22Rv1 (cell line): Measurements from ENCODE around the gene ARID1B.

Source experiments
- H3K27ac ChIP-seq: fragments of 450-650 bp; 2 replicates; pipeline ENCODE4 v1.5.1; 2017
- ZFX ChIP-seq: fragments of 450-650 bp; IDR thresholded peaks from 2 replicates; pipeline ENCODE4 v1.6.1; 2017; ENCODE audit warnings: antibody characterized with exemption, borderline replicate concordance
- TF ChIP-seq, protein P1 (sequence below): fragments of 450-650 bp; IDR thresholded peaks from 2 replicates; pipeline ENCODE4 v1.5.1; 2017; ENCODE audit warnings: mild to moderate bottlenecking

Gene ARID1B

DNA sequence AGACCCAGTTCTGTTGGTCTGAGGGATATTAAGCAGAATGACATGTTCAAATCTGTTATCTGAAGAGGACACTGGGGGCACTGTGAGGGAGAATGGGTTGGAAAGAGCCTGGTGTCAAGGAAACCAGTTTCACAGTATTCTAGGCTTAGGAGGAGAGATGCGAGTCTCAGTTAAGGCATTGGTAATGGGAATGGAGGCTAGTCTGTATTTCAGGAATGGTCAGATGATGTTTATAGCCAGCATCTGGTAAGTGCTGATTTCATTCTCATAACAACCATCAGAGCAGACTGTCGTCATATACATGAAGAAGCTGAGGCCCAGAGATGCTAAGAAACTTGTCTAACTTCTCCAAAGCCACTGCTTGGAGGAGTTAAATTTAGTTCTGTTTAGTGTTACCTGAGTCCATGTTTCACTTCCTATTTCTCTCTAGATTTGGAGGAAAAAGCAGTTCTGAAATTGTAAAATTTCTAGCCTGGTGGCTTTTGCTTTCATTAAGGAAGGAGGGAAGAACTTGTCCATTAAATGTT, 242.0 kb downstream of the ARID1B start:
- TF ChIP-seq ZFX = no peak
- TF ChIP-seq, protein P1, sequence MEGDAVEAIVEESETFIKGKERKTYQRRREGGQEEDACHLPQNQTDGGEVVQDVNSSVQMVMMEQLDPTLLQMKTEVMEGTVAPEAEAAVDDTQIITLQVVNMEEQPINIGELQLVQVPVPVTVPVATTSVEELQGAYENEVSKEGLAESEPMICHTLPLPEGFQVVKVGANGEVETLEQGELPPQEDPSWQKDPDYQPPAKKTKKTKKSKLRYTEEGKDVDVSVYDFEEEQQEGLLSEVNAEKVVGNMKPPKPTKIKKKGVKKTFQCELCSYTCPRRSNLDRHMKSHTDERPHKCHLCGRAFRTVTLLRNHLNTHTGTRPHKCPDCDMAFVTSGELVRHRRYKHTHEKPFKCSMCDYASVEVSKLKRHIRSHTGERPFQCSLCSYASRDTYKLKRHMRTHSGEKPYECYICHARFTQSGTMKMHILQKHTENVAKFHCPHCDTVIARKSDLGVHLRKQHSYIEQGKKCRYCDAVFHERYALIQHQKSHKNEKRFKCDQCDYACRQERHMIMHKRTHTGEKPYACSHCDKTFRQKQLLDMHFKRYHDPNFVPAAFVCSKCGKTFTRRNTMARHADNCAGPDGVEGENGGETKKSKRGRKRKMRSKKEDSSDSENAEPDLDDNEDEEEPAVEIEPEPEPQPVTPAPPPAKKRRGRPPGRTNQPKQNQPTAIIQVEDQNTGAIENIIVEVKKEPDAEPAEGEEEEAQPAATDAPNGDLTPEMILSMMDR = no peak
- no peak overlapping the region for H3K27ac ChIP-seq

DNA sequence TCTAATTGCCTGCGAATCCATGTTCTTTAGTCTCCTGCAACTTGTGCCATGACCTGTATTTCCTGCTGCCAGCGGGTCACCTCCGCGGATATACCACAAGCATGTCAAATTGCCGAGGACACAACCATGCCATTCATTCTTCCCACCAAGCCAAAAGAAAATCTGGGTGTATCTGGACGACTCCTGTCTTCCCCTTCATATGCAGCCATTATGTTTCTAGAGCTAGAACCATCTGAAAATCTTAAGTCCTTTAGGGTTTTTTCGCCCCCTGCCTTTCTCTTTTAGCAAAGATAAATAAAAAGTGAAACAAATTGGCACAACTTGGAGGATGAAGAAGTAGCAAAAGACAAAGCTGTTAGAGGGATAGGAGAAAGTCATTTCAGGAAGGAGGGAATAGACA, 242.6 kb downstream of the ARID1B start:
- no peak overlapping the region for H3K27ac ChIP-seq
- TF ChIP-seq, protein P1 = no peak
- TF ChIP-seq ZFX = no peak

DNA sequence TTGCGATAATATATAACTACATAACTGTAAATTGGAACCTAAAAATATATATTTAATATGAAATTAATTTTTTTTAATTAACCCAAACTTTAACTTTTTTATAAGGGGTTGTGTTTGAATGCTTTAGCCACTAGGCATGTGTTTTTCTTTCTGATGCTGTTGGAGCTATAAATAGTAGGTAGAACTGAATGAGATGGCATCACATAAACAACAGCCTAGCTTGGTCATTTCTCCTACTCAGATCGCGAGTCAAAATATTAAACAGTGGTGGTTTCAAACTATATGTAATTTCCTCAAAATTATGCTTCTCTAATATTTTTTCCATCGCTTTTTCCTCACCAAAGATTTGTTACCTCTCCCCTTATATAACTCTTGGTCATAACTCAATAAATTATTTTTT, 243.2 kb downstream of the ARID1B start:
- TF ChIP-seq ZFX = no peak
- TF ChIP-seq, protein P1 = no peak
- peak overlapping the region; percentile 95 for H3K27ac ChIP-seq

DNA sequence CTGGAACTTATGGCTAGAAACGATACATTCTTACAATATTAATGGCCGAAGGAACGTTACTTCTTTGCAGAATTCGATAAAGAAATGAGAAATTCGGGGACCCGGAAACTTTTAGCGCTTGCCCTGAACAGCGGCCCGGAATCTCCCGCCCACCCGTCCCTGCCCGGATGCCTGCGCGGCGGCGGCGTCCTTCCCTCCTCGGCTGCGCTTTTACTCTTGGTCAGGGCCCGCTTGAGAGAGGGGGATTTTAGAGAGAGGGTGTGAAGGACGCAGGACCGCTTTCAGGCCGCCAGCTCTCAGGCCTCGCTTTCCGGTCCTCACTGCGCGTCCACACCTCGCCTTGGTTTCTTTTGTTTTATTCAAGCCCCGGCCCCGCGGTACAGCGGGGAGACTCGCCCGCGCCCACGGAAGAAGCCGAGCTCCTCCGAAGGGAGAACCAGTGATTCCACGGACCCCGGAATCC, 243.7 kb downstream of the ARID1B start:
- H3K27ac ChIP-seq = peak overlapping the region; percentile 95
- no peak for TF ChIP-seq ZFX
- TF ChIP-seq, protein P1 = no peak

DNA sequence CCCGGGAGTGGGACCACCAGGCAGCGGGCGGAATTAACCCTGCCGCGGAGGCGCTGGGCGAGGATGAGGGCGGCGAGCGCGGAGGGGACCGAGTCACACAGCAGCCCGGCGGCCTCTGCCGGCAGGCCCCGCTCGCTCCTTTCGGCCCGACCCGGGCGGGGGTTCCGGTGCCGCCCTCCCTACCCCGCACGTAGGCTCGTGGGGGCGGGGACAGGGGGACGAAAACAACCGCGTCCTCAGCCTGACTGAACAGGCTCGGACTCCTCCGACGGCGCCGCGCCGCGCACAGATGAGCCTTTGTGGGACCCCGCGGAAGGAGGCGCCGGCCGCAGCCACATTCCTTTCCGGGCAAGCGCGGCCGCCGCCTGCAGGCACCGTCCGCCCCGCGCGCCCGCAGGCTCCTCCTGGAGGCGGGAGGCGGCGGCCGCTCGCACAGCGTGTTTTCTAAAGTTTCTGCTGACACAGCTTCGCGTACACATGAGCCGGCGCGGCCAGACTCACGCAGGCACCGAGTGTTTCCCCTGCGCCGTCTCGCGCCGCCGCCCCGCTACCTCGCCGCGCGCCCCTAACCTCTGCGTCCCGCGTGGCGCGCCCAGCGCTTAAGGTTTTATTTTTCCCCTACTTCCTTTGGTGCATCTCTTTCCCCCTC, 244.3 kb downstream of the ARID1B start:
- TF ChIP-seq ZFX = no peak
- TF ChIP-seq, protein P1 = peak; percentile 65
- H3K27ac ChIP-seq = peak overlapping the region; percentile 95

DNA sequence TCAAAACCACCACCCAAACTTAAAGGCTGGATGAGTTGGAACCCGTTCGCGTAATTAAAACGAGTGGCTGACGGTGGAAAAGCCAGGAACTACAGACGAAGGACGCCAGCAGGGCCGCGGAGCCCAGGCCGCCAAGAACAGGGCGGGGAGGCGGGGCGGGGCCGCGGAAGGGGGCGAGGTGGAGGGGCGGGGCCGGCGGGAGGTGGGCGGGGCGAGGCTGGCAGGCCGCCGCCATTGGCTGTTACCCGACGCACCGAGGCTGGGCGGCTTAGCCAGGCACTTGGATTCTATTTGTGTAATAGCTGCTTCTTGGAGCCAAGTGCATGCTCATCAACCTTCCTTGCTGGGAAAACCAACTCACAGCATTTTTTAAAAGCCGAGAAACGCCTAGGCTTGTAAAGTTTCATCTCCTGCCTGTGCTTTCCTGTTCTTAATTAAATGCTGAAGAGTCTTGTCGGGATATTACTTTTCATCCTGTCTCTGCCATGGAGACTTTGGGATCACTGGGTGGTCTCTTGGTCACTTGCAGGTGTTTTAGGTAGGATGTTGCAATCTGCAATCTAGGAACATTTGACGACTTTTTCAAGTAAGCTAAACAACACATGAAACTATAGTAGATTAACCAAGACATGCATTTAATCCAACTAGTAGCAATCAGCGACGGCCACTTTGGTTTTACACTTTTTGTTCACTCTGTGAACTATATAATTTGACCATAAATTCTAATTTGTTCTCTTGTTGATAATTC, 245.0 kb downstream of the ARID1B start:
- TF ChIP-seq, protein P1 = no peak
- no peak for TF ChIP-seq ZFX
- peak overlapping the region; percentile 95 for H3K27ac ChIP-seq

DNA sequence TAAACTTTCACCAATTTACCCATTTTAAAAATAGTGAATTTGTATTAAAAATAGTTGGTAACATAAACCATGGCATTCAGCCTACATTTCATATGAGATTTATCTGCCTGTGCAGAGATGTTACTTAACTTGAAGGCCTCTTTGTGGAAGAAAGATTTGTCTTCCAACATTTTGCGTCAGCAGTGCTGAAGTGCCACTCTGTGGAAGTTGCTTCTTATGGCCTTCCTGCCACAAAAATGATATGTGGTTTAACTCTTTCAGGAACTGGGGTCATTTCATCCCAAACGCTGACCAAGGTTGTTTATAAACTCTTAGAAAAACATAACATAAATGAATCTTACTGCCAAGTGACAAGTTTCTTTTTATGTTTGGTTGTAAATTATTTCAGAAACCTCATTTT, 246.8 kb downstream of the ARID1B start:
- TF ChIP-seq, protein P1 = no peak
- no peak for TF ChIP-seq ZFX
- no peak overlapping the region for H3K27ac ChIP-seq
